ENCODE measurements around the gene ABCA3.

Gene ABCA3

DNA sequence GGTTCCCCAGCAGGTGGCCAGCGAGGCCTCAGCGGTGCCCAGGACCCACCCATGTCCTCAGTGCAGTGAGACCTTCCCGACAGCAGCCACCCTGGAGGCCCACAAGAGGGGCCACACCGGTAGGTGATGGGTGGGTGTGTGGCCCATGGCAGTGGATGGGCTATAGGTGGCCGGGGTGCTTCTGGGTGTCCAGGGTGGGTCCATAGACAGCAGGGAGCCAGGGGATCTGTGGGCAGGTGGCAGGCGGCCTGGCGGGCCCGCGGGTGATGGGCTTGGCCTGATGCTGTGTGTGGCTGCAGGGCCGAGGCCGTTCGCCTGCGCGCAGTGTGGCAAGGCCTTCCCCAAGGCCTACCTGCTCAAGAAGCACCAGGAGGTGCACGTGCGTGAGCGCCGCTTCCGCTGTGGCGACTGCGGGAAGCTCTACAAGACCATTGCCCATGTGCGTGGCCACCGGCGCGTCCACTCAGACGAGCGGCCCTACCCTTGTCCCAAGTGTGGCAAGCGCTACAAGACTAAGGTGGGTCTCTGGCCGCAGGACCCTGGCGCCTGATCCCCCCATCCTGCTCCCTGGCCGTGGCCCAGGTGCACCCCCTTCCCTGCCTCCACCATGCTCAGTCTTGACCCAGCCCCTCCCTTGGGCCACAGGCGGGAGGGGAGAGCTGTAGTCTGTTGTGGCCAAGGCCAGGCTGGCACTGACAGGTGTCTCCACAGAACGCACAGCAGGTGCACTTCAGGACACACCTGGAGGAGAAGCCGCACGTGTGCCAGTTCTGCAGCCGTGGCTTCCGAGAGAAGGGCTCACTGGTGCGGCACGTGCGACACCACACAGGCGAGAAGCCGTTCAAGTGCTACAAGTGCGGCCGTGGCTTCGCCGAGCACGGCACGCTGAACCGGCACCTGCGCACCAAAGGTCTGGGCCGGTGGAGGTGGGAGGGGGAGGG lies 106.4 kb downstream of the ABCA3 start:
- Histone ChIP-seq H3K4me3 (no peak overlapping the region), H3K4me2 (peak overlapping the region in 6 of 11 experiments; percentile 4 to 65 (median 54); a peak in 11 of 22 replicates), H3K27ac (no peak overlapping the region), H3K4me1 (peaks cover 7 to 16% (median 14%) of the 10 kb centered on the region in 10 experiments; a peak in 18 of 20 replicates), H4K20me1 (peaks cover 31 to 98% (median 93%) of the 10 kb centered on the region in 11 experiments; a peak in 21 of 22 replicates), H3K9me3 (replicated peaks in 1 of 11) (no peaks in the 10 kb centered on the region), H3K9ac (no peak overlapping the region), H3K27me3 (peaks cover 19 to 37% (median 25%) of the 10 kb centered on the region in 11 experiments), H3K36me3 (peaks cover 64 to 95% (median 81%) of the 10 kb centered on the region in 11 experiments)
- no peak for TF ChIP-seq Cebpa-rat (IDR thresholded peaks at IDR 0.05)

DNA sequence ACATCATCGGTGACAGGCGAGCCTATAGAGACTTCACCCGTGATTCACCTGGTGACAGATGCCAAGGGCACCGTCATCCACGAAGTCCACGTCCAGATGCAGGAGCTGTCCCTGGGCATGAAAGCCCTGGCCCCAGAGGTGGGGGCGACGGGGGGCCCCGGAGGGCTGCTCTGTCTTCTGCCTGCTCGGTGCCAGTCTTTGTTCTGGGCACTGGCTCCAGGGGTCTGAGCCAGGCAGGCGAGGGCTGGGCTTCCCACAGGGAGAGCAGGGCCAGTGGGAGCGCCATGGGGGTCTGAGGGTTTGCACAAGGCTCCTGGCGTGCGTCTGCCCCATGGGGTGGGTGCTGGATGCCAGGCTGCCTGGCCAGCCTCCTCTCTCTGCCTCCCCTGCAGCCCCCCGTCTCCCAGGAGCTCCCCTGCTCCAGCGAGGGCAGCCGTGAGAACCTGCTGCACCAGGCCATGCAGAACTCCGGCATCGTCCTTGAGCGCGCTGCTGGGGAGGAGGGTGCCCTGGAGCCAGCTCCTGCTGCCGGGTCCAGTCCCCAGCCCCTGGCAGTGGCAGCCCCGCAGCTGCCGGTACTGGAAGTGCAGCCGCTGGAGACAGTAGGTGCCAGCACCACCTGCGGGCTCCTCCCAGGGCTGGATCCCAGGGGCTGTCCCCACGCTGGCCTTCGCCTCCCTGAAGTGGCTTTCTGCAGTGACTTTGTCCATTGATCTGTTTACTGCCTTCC lies 107.3 kb downstream of the ABCA3 start:
- Histone ChIP-seq H4K20me1 (peaks cover 40 to 98% (median 93%) of the 10 kb centered on the region in 11 experiments; a peak in 21 of 22 replicates), H3K9me3 (replicated peaks in 1 of 11) (no peaks in the 10 kb centered on the region), H3K36me3 (peaks cover 73 to 95% (median 85%) of the 10 kb centered on the region in 11 experiments), H3K9ac (no peak overlapping the region), H3K27me3 (peaks cover 19 to 32% (median 23%) of the 10 kb centered on the region in 11 experiments), H3K4me3 (no peak overlapping the region), H3K4me1 (peaks cover 7 to 16% (median 14%) of the 10 kb centered on the region in 10 experiments; a peak in 18 of 20 replicates), H3K4me2 (peak overlapping the region in 4 of 11 experiments; percentile 45 to 65 (median 61); a peak in 5 of 22 replicates), H3K27ac (no peak overlapping the region)
- no peak for TF ChIP-seq Cebpa-rat (IDR thresholded peaks at IDR 0.05)

DNA sequence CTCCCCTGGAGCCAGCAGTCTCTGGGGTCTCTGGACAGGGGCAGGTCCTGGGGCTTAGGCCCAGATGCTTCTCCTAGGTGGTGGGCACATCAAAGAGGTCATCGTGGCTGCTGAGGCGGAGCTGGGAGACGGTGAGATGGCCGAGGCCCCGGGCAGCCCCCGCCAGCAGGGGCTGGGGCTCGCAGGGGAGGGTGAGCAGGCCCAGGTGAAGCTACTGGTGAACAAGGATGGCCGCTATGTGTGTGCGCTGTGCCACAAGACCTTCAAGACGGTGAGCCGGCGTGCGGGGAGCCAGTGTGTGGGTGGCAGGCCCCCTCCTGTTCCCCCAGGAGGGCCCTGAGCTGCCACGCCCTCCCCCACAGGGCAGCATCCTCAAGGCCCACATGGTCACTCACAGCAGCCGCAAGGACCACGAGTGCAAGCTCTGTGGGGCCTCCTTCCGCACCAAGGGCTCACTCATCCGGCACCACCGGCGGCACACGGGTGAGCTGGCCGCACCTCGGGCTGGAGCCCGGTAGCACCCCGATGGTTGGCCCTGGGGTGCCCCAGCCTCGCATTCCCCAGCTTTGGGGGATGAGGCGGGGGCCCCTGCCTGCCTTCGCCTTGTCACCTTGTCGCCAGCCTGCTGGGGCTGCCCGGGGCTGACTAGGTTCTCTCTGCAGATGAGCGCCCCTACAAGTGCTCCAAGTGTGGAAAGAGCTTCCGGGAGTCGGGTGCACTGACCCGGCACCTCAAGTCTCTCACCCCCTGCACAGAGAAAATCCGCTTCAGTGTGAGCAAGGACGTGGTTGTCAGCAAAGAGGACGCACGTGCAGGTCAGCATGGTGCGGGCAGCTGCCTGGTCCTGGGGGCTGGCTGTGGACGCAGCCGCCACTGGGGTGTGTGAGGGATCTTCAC lies 108.2 kb downstream of the ABCA3 start:
- Histone ChIP-seq H3K36me3 (peaks cover 78 to 97% (median 92%) of the 10 kb centered on the region in 11 experiments), H4K20me1 (peaks cover 46 to 98% (median 92%) of the 10 kb centered on the region in 11 experiments; a peak in 21 of 22 replicates), H3K9me3 (replicated peaks in 1 of 11) (no peaks in the 10 kb centered on the region), H3K4me2 (no peak overlapping the region), H3K27ac (no peak overlapping the region), H3K4me1 (peaks cover 7 to 16% (median 14%) of the 10 kb centered on the region in 10 experiments; a peak in 18 of 20 replicates), H3K4me3 (no peak overlapping the region), H3K27me3 (peaks cover 14 to 24% (median 15%) of the 10 kb centered on the region in 11 experiments), H3K9ac (no peak overlapping the region; a peak in 2 of 22 replicates)
- no peak for TF ChIP-seq Cebpa-rat (IDR thresholded peaks at IDR 0.05)

DNA sequence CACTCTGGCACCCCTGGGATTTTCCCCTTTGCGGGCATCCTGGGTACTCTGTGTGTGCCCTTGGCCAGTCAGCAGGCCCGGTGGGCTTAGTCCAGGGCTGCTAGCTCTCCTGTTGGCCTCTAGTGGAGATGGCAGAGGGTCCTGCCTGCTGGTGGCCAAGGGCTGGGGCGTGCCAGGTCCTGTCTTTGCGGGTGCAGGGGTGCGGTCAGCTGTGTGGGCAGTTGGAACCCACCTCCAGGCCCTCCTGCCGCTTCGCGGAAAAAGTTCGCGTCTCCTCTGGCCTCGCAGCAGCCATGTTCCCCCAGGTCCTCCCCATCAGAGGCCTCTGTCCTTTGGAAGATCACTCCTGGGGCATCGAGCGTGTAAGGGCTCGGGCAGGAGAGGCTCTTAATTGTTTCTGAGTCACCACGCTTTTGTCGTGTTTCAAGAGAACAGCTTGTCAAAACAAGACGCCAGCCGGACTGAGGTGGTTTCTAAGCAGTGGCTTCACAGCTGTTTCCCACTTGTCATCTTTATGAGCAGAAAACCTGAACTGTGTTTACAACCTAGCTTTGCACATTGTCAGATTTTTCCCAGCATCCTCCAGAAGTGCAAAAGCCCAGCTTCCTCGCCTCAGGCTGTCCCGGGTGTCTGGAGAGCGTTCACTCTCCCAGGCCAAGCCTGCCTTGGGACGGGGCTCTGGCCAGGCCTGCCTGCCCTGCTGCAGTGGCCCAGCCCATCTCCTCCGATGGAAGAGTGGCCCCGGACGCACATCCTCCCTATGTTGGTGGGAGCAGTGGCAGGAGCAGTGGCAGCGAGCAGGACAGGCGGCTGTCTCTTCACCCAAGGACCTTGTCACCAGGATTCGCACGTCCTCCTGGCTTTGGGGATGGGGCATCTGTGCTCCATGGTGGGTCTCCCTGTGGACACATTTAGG lies 109.3 kb downstream of the ABCA3 start:
- Histone ChIP-seq H3K27ac (no peak overlapping the region), H3K4me3 (no peak overlapping the region), H3K4me2 (peak overlapping the region in 1 of 11 experiments; percentile 13; a peak in 1 of 22 replicates), H3K4me1 (peaks cover 12 to 25% (median 20%) of the 10 kb centered on the region in 10 experiments), H3K9ac (peak overlapping the region in 3 of 11 experiments; percentile 6 to 20 (median 7); a peak in 1 of 22 replicates), H4K20me1 (peaks cover 56 to 99% (median 94%) of the 10 kb centered on the region in 11 experiments; a peak in 21 of 22 replicates), H3K9me3 (replicated peaks in 1 of 11) (no peaks in the 10 kb centered on the region), H3K36me3 (peaks cover 85 to 99% (median 92%) of the 10 kb centered on the region in 11 experiments), H3K27me3 (peaks cover 4 to 13% (median 5%) of the 10 kb centered on the region in 11 experiments)
- TF ChIP-seq Cebpa-rat (IDR thresholded peaks at IDR 0.05), result no peak

DNA sequence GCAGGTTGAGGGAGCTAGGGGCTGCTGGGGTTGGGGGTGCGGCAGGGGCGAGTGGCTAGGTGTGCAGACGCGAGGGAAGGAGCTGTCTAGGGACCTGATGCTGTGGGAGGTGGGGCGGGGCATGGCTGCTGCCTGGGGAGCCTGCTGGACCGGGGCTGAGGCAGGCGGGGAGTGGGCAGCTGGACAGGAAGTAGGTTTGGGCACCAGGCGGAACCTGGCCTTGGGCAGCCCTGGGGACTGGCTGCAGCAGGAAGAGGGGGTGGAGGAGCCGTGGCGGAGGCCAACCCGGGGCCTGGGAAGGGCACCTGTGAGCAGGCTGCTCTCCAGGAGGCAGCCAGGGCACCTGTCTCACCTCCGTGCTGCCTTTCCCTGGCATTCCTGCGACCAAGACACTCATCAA lies 110.2 kb downstream of the ABCA3 start:
- Histone ChIP-seq H3K4me2 (peak overlapping the region in 3 of 11 experiments; percentile 12 to 42 (median 13); a peak in 4 of 22 replicates), H3K9ac (peak overlapping the region in 4 of 11 experiments; percentile 6 to 38 (median 9); a peak in 2 of 22 replicates), H3K4me1 (peaks cover 21 to 34% (median 29%) of the 10 kb centered on the region in 10 experiments), H3K27me3 (0 out of 22 replicates have a peak, but pooled peaks cover 0 to 4% (median 0%) of the 10 kb centered on the region in 11 experiments), H3K4me3 (no peak overlapping the region), H3K9me3 (replicated peaks in 1 of 11) (no peaks in the 10 kb centered on the region), H3K27ac (no peak overlapping the region), H4K20me1 (peaks cover 55 to 99% (median 94%) of the 10 kb centered on the region in 11 experiments; a peak in 21 of 22 replicates), H3K36me3 (peaks cover 78 to 97% (median 85%) of the 10 kb centered on the region in 11 experiments)
- no peak for TF ChIP-seq Cebpa-rat (IDR thresholded peaks at IDR 0.05)

DNA sequence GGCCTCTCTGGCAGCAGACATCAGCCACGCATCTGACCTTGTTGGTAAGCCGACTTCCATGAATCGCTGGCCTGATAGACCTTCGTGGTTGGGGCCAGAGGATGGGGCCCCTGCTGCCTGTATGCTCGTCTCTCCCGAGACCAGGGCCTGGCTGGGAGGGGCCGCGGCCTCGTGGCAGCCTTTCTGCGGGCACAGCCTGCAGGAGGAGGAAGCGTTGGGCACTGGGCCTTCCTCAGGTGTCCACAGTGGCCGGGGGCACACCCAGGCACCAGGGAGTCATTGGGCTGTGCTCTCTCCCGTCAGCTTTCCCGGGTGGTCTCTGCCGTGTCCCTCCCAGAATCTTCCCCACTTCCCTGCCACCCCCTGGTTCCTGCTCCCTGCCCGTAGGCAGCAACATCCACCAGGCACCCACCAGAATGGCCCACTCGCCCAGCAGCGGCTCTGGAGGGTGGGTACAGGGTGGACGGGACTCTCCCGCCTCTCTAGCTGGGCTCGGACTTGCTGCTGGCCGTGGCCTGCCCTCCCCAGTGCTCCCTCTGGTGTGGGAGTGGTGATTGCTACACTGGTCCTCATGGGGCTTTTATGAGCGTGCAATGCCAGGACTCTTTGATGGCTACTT lies 110.8 kb downstream of the ABCA3 start:
- H3K27ac ChIP-seq, result no peak overlapping the region

More for the DNA sequence above, 110.8 kb downstream of the ABCA3 start:
- H3K4me3 ChIP-seq, result no peak overlapping the region
- H3K4me2 ChIP-seq, result peak overlapping the region in 3 of 11 experiments; percentile 12 to 42 (median 13); a peak in 4 of 22 replicates
- peak overlapping the region in 8 of 11 experiments; percentile 11 to 38 (median 20); a peak in 7 of 22 replicates for H3K9ac ChIP-seq
- H3K36me3 ChIP-seq, result peaks cover 72 to 94% (median 78%) of the 10 kb centered on the region in 11 experiments
- no peaks in the 10 kb centered on the region for H3K9me3 ChIP-seq (replicated peaks in 1 of 11)
- H3K27me3 ChIP-seq, result no peaks in the 10 kb centered on the region
- peaks cover 27 to 41% (median 35%) of the 10 kb centered on the region in 10 experiments for H3K4me1 ChIP-seq
- peaks cover 55 to 99% (median 94%) of the 10 kb centered on the region in 11 experiments; a peak in 21 of 22 replicates for H4K20me1 ChIP-seq
- no peak for TF ChIP-seq Cebpa-rat (IDR thresholded peaks at IDR 0.05)
